Measurements from ENCODE around the gene OR2C1.

Gene OR2C1

DNA sequence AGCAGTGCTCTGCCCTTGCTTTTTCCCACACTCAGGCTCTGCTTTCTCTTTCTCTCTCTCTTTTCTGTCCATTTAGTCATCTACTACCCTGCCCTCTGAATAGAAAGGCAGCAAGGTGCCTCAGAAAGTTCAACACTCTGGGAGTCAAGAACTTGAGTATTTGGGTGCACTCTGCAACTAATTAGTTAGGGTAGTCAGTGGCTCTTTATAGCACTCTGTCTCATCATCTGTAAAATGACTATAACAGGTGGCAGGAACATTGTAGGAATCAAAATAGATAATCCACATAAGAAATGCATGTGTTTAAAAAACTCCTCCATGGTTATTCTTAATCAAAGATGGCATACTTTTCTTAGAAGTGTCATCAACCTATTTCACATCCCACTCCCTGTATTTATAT, 7.2 kb downstream of the OR2C1 start:
- H3K4me1 ChIP-seq (ENCODE audit: control insufficient read depth, low read length): 0 out of 2 replicates have a peak, but pooled peaks cover 7% of the 10 kb centered on the region
- H3K4me2 ChIP-seq (ENCODE audit: low read length): no peak overlapping the region
- H3K79me2 ChIP-seq (ENCODE audit: control insufficient read depth, low read length): no peaks in the 10 kb centered on the region
- H3K9me3 ChIP-seq (ENCODE audit: control insufficient read depth, insufficient read depth, low read length): peaks cover 12% of the 10 kb centered on the region
- TF ChIP-seq EZH2phosphoT487 (IDR thresholded peaks at IDR 0.05; ENCODE audit: borderline replicate concordance, low read length): no peak
- TF ChIP-seq, protein P1, sequence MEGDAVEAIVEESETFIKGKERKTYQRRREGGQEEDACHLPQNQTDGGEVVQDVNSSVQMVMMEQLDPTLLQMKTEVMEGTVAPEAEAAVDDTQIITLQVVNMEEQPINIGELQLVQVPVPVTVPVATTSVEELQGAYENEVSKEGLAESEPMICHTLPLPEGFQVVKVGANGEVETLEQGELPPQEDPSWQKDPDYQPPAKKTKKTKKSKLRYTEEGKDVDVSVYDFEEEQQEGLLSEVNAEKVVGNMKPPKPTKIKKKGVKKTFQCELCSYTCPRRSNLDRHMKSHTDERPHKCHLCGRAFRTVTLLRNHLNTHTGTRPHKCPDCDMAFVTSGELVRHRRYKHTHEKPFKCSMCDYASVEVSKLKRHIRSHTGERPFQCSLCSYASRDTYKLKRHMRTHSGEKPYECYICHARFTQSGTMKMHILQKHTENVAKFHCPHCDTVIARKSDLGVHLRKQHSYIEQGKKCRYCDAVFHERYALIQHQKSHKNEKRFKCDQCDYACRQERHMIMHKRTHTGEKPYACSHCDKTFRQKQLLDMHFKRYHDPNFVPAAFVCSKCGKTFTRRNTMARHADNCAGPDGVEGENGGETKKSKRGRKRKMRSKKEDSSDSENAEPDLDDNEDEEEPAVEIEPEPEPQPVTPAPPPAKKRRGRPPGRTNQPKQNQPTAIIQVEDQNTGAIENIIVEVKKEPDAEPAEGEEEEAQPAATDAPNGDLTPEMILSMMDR (IDR thresholded peaks at IDR 0.05; ENCODE audit: low read depth, low read length, poor library complexity, severe bottlenecking): no peak
- H3K36me3 ChIP-seq (ENCODE audit: control insufficient read depth, low read length): no peaks in the 10 kb centered on the region
- H3K4me3 ChIP-seq (ENCODE audit: low read length): no peak overlapping the region
- H3K27me3 ChIP-seq (ENCODE audit: control insufficient read depth, low read length): 0 out of 2 replicates have a peak, but pooled peaks cover 5% of the 10 kb centered on the region
- H3K9me2 ChIP-seq (replicated peaks; ENCODE audit: control insufficient read depth, low read length): no peaks in the 10 kb centered on the region
- no peaks in the 10 kb centered on the region for H4K20me1 ChIP-seq (ENCODE audit: control insufficient read depth, insufficient read depth, low read depth, low read length)
- H3F3A ChIP-seq (ENCODE audit: control insufficient read depth, insufficient read depth): no peaks in the 10 kb centered on the region
- H3K27ac ChIP-seq (ENCODE audit: low read depth, low read length): no peak overlapping the region

DNA sequence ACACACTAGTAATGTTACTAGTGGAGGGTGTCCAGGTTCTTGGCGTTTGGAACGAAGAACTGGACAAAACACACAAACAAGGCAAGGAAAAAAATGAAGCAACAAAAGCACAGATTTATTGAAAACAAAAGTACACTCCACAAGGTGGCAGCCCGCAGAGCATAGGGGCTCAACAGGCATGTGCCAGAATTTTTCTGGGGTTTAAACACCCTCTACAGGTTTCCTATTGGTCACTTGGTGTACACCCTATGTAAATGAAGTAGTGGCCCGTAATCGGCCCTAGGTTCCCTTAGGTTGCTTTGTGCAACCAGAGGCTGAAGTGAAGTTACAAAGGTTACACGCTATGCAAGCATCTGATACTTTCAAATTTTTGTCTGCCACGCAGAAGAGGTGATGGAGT, 8.1 kb downstream of the OR2C1 start:
- Histone ChIP-seq H4K20me1 (ENCODE audit: control insufficient read depth, insufficient read depth, low read depth, low read length) (no peaks in the 10 kb centered on the region), H3K4me1 (ENCODE audit: control insufficient read depth, low read length) (0 out of 2 replicates have a peak, but pooled peaks cover 7% of the 10 kb centered on the region), H3K4me2 (ENCODE audit: low read length) (no peak overlapping the region), H3K36me3 (ENCODE audit: control insufficient read depth, low read length) (no peaks in the 10 kb centered on the region), H3K9me2 (replicated peaks; ENCODE audit: control insufficient read depth, low read length) (no peaks in the 10 kb centered on the region), H3K4me3 (ENCODE audit: low read length) (no peak overlapping the region), H3F3A (ENCODE audit: control insufficient read depth, insufficient read depth) (no peaks in the 10 kb centered on the region), H3K79me2 (ENCODE audit: control insufficient read depth, low read length) (no peaks in the 10 kb centered on the region), H3K27me3 (ENCODE audit: control insufficient read depth, low read length) (0 out of 2 replicates have a peak, but pooled peaks cover 5% of the 10 kb centered on the region), H3K27ac (ENCODE audit: low read depth, low read length) (no peak overlapping the region), H3K9me3 (ENCODE audit: control insufficient read depth, insufficient read depth, low read length) (peaks cover 12% of the 10 kb centered on the region)
- no peak for TF ChIP-seq EZH2phosphoT487 (IDR thresholded peaks at IDR 0.05; ENCODE audit: borderline replicate concordance, low read length)
- TF ChIP-seq, protein P1 (IDR thresholded peaks at IDR 0.05; ENCODE audit: low read depth, low read length, poor library complexity, severe bottlenecking): no peak

DNA sequence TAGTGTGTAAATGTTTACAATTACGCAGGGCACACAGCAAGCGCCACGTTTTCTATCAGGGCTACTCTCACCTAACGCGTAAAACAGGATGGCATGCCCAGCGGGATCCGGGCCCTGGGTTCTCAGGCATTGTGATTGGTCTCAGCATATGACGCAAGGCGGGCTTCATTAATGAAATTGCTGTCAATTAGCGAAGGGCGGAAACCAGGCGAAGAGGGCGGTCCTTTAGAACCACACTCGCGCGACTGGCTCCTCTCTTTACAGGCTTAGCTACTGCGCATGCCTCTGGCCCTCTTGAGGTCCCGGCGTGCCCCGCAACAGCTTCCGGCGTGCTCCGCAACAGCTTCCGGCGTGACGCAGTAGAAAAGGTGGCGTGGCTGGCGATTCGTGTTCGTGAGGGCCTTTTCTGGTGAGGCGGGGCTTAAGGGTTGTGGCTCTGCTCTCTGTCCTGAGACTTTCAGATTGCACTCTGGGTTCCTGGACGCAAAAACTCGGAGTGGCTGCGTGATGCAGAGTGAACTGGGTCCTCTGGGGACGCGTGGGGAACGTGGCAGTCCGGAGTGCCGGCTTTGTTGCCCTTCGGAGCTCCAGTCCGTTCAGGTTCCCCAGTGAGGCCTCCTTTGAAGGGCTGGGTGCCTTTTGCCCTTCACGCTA, 9.2 kb downstream of the OR2C1 start:
- H3K9me3 ChIP-seq (ENCODE audit: control insufficient read depth, insufficient read depth, low read length): peaks cover 12% of the 10 kb centered on the region

More for the DNA sequence above, 9.2 kb downstream of the OR2C1 start:
- TF ChIP-seq, protein P1 (IDR thresholded peaks at IDR 0.05; ENCODE audit: low read depth, low read length, poor library complexity, severe bottlenecking): no peak
- TF ChIP-seq EZH2phosphoT487 (IDR thresholded peaks at IDR 0.05; ENCODE audit: borderline replicate concordance, low read length): no peak
- Histone ChIP-seq H3K27ac (ENCODE audit: low read depth, low read length) (0 out of 2 replicates have a peak overlapping the region, but pooled peaks have one; percentile 18), H3K36me3 (ENCODE audit: control insufficient read depth, low read length) (no peaks in the 10 kb centered on the region), H3K79me2 (ENCODE audit: control insufficient read depth, low read length) (no peaks in the 10 kb centered on the region), H3K4me3 (ENCODE audit: low read length) (peak overlapping the region; percentile 68), H3K4me1 (ENCODE audit: control insufficient read depth, low read length) (0 out of 2 replicates have a peak, but pooled peaks cover 7% of the 10 kb centered on the region), H3F3A (ENCODE audit: control insufficient read depth, insufficient read depth) (no peaks in the 10 kb centered on the region), H4K20me1 (ENCODE audit: control insufficient read depth, insufficient read depth, low read depth, low read length) (no peaks in the 10 kb centered on the region), H3K9me2 (replicated peaks; ENCODE audit: control insufficient read depth, low read length) (no peaks in the 10 kb centered on the region), H3K27me3 (ENCODE audit: control insufficient read depth, low read length) (0 out of 2 replicates have a peak, but pooled peaks cover 5% of the 10 kb centered on the region), H3K4me2 (ENCODE audit: low read length) (peak overlapping the region; percentile 58)
